K562 (cell line): ENCODE measurements around the gene TIMM44.

ENCODE experiments used
- CTCF ChIP-seq, 3 experiments: IDR thresholded peaks in 2 of 3; conservative IDR thresholded peaks in 1 of 3; 2 replicates each; pipeline ENCODE4 v1.5.1; 2011 to 2012; ENCODE audit warnings: low read length in 3 of 3, mild to moderate bottlenecking in 3 of 3, control low read depth in 2 of 3, improper control_type of control experiment in 1 of 3, inconsistent platforms in 1 of 3, low read depth in 1 of 3, mixed read lengths in 1 of 3, moderate library complexity in 1 of 3; ENCODE audit not compliant: insufficient read depth in 2 of 3
- E2F3 ChIP-seq: fragments of 250-450 bp; sonication (Bioruptor Pico); IDR thresholded peaks from 2 replicates; pipeline ENCODE4 v1.4.0; 2020; ENCODE audit warnings: mild to moderate bottlenecking
- GATA2 ChIP-seq: sonication (generic); formaldehyde crosslinking; IDR thresholded peaks from 2 replicates; pipeline ENCODE4 v1.4.0; 2020; ENCODE audit warnings: mild to moderate bottlenecking, missing genetic modification reagents
- MAX ChIP-seq: sonication (generic); formaldehyde crosslinking; IDR thresholded peaks from 2 replicates; pipeline ENCODE4 v1.9.0; 2022; ENCODE audit warnings: mild to moderate bottlenecking, missing genetic modification reagents
- MTA1 ChIP-seq: fragments of 450-650 bp; IDR thresholded peaks from 2 replicates; pipeline ENCODE4 v1.6.1; 2017; ENCODE audit warnings: borderline replicate concordance
- PTBP1 ChIP-seq: fragments of 200-400 bp; formaldehyde crosslinking; IDR thresholded peaks from 2 replicates; pipeline ENCODE4 v1.6.1; 2017; ENCODE audit warnings: low read depth, low read length
- REST ChIP-seq, 2 experiments: fragments of 450-650 bp; formaldehyde crosslinking in 1 of 2; IDR thresholded peaks; 2 replicates each; pipeline versions ENCODE4 v1.4.0 to v1.6.1; 2014 to 2020; ENCODE audit warnings: mild to moderate bottlenecking in 2 of 2, borderline replicate concordance in 1 of 2, low read depth in 1 of 2
- SIN3A ChIP-seq, 2 experiments: fragments of 150-350 bp in 1 of 2; IDR thresholded peaks; 2 replicates each; pipeline ENCODE4 v1.6.1; 2011 to 2016; ENCODE audit warnings: borderline replicate concordance in 2 of 2, low read depth in 2 of 2, low read length in 2 of 2, mild to moderate bottlenecking in 2 of 2, moderate library complexity in 2 of 2; ENCODE audit not compliant: control insufficient read depth in 1 of 2
- SP2 ChIP-seq: IDR thresholded peaks from 2 replicates; pipeline ENCODE4 v1.6.1; 2011; ENCODE audit warnings: mild to moderate bottlenecking, low read depth, low read length, moderate library complexity; ENCODE audit not compliant: poor library complexity, severe bottlenecking; ENCODE audit errors: extremely low read depth
- TCF7L2 ChIP-seq: fragments of 150-350 bp; IDR thresholded peaks from 2 replicates; pipeline ENCODE4 v1.6.1; 2016; ENCODE audit warnings: low read depth, mild to moderate bottlenecking, low read length, moderate library complexity
- YY1 ChIP-seq, 3 experiments: IDR thresholded peaks; 2 replicates each; pipeline ENCODE4 v1.6.1; 2011; ENCODE audit warnings: low read length in 2 of 3, mild to moderate bottlenecking in 2 of 3, moderate library complexity in 2 of 3, borderline replicate concordance in 1 of 3, control low read depth in 1 of 3, low read depth in 1 of 3; ENCODE audit not compliant: insufficient read depth in 3 of 3, insufficient replicate concordance in 2 of 3, control insufficient read depth in 1 of 3, insufficient read length in 1 of 3; ENCODE audit errors: extremely low read depth in 1 of 3
- ZNF134 ChIP-seq: fragments of 250-450 bp; sonication (Bioruptor Pico); conservative IDR thresholded peaks from 2 replicates; pipeline ENCODE4 v1.4.0; 2020
- ZNF79 ChIP-seq: fragments of 250-450 bp; sonication (Bioruptor Pico); IDR thresholded peaks from 2 replicates; pipeline ENCODE4 v1.4.0; 2020; ENCODE audit warnings: low read depth, mild to moderate bottlenecking, moderate library complexity

GRCh38 chr19:7979011-7979410, 35.5 kb upstream of the TIMM44 start:
- TF ChIP-seq ZNF134 (CRISPR knock-in tag) (no peak), REST (IDR thresholded peaks at IDR 0.05; ENCODE audit: borderline replicate concordance) (no peak), REST (CRISPR knock-in tag; IDR thresholded peaks at IDR 0.05; ENCODE audit: low read depth) (no peak), CTCF (IDR thresholded peaks at IDR 0.05 in 2 of 3, conservative IDR thresholded peaks at IDR 0.05 in 1 of 3; ENCODE audit: insufficient read depth in 2 of 3, low read depth in 1 of 3, low read length in 3 of 3) (no peak), ZNF79 (CRISPR knock-in tag) (no peak), SIN3A (IDR thresholded peaks at IDR 0.05; ENCODE audit: borderline replicate concordance in 2 of 2, control insufficient read depth in 1 of 2, low read depth in 2 of 2, low read length in 2 of 2) (no peak), E2F3 (CRISPR knock-in tag) (no peak), MTA1 (no peak), PTBP1 (no peak), GATA2 (CRISPR knock-in tag) (no peak), MAX (CRISPR knock-in tag) (no peak), YY1 (IDR thresholded peaks at IDR 0.05; ENCODE audit: borderline replicate concordance in 1 of 3, control insufficient read depth in 1 of 3, extremely low read depth in 1 of 3, insufficient read depth in 3 of 3, insufficient read length in 1 of 3, insufficient replicate concordance in 2 of 3, low read depth in 1 of 3, low read length in 2 of 3) (no peak), TCF7L2 (no peak), SP2 (no peak)
